ENCODE results near the gene ZNF860.

The ZNF860 gene
- total RNA-seq, result 0 to 1.4 (median 0.08) reads per million in 17 experiments

DNA sequence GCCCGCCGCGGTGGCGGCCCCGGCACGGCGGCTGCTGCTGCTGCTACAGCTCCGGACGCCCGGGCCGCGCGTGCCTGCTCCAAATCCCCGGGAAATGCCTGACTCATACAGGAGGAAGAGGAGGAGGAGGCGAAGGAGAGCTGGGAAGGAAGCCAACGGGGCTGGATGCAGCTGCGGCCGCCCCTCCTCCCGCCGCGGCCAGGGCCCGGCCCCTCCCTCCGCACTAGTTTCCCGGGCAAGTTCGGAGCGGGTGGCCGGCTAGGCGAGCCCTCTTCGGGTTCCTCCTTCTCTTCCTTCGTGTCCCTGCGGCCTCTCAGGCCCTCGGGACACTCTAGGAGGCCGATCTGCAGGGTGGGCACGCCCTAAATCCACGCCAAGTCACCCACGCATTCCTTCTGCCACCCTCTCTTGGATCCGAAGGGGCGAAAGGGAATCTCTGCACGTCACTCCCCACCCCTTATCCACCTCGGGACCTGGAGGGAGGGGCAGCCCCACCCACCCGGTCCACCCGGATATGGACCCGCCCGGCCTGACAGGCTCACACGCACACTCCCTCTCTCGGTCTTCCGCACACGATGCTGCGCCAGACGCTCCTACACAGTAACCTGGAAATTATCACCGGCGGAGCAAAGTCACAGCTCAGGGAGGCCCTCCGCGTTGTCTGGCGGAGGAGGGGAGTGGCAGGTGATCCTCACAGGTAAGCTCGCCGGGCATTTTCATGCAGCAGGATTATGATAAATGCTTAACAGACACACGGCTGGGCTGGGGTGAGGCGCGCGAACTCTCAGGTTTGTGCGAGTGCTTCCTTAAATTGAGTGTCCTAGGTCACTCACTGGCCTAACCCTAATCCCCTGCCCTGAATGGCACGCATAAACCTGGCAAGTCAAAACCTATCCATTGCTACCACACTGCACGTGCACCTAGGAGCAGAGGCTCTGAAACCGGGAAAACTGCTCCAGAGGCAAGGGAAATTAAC lies at the start of gene ZNF860, which contains the start of gene OSBPL10:
Gene ZNF860, plus strand, starts transcription at position 545 of the 976 bp plus-strand sequence. CDS start 7,330 bp downstream, outside the sequence.
Gene OSBPL10, minus strand, starts transcription at position 57 of the 976 bp plus-strand sequence. CDS start 83 bp downstream, outside the sequence.
- peak; percentile 58 to 82 (median 65) for DNase-seq

DNA sequence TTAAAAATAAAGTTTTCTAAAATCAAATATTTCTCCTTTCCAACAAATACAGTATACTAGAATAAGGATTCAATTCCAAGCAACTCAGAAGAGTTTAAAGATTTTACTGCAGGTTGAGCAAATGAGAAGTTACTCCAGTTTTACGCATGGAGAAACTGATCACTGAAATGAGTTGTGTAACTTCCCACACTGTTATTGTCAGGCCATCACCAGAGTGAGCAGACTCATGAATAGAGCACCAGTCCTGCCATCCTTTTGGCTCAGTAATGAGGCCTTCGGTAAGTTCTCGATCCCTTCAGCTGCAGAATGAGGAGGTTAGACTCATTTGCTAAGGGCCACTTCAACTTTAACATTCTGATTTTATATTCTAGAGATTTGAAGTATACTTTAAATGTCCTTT lies 48.6 kb upstream of the ZNF860 start:
- no peak for DNase-seq

DNA sequence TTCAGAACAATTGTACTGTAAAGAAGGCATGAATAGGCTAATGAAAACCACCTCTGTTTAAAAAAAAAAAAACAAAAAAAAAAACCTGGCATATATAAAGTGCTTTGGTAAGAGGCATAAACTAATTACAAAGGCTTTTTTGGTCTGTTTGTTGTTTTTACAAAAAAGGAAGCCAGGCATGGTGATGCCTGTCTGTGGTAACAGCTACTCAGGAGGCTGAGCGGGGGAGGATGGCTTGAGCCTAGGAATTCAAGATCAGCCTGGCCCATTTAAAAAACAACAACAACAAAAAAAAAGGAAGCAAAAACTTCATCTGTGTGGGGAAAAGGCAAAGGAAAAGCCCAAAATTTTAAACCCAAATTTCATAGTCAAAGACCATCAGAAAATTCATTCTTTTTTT lies 47.5 kb upstream of the ZNF860 start:
- DNase-seq, result peak; percentile 4 to 69 (median 44)

DNA sequence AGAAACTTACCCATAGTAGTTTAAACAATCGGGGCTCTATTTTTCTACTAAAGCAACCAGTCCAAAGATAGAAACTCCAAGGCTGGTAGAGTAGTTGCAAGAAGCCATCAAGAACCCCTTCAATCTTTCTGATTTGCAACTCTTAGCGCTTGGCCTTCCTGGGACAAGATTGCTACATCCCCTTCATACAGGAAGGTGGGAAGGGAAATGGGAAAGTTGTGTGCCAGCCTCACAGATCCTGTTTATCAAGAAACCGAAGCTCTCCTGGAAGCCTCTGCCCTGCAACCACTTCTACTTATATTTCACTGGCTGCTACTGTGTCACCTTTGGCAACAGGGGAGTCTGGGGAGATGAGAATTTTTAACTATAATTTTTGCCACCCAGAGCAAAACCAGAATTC lies 46.7 kb upstream of the ZNF860 start:
- DNase-seq, result no peak

DNA sequence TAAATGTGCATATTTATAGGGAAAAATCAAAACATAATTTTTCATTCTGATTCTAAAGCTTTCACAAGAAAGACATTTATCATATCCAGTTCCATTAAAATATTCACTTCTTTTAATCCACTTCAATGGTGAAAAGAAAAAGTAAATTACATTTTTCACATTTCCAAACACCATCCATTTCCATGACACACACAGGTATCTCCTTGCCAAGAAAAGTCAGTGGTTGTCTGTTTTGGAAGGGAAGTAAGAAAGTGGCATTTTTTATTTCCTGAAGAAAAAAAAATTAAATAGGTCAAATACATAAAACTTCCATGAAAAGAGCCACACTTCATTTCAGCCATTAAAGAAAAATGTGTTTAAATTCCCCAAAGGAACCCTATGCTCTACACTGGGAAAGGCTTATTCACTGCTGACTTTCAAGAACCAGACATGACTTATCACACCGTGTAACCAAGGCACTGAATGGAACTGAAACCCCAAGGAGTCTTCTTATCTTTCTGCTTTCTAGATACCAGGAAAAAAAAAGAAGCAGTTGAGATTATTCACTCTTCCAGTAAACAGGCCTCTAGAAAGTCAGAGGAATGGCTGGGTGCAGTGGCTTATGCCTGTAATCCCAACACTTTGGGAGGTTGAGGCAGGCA lies 45.0 kb upstream of the ZNF860 start:
- no peak for DNase-seq

DNA sequence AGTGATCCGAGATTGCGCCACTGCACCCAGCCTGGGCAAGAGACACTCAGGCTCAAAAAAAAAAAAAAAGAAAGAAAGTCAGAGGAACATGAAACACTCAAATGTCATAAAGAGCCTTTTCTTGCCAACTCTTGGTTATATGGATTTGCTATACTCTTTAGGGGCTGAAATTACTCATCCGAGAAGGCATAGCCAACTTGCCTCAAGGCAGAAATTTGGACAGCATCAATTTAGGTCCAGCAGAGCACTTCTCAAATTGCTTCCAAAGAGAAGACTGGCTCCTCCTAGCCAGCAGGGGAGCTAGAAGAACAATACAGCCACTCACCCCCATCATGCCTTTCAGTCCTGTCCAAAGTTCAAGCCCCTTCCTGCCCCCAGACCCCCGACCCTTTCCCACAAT lies 44.3 kb upstream of the ZNF860 start:
- no peak for DNase-seq

DNA sequence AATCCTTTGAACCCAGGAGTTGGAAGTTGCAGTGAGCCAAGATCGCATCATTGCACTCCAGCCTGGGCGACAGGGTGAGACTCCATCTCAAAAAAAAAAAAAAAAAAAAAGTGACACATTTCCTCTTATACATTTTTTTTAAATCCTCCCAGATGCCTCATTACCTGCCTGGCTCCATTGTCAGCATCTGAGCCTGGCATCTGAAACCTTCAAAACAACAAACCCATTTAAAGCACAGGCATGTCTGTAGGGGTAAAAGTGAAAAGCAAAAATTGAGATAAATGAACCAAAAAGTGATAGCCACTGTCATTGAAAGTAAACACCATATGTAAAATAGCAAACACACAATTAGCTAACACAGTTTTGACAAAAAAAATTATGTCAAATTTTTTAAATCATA lies 39.1 kb upstream of the ZNF860 start:
- DNase-seq, result no peak

DNA sequence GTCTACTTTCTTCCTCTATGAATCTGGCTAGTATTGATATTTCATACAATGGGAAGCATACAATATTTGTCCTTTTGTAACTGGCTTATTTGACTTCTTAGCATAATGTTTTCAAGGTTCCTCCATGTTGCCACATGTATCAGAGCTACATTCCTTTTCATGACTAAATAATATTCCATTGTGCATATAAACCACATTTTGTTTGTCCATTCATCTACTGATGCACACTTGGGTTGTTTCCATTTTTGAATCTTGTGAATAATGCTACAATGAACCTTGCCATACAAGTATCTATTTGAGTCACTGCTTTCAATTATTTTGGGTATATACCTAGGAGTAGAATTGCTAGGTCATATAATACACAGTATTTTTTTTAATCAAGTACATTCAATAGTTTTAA lies 38.5 kb upstream of the ZNF860 start:
- no peak for DNase-seq

DNA sequence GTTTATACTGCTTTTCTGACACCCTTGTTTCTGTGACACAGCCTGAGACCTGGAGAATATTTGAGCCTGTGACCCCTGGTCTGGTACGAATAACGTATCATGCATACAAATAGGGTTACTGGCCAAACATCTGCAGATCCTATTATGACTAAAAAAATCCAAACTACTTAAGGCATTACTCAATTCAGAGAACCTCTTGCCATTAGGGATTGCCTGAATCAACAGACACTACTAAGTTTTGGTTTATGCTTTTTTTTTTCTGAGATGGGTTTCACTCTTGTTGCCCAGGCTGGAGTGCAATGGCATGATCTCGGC lies 35.9 kb upstream of the ZNF860 start:
- DNase-seq, result no peak

DNA sequence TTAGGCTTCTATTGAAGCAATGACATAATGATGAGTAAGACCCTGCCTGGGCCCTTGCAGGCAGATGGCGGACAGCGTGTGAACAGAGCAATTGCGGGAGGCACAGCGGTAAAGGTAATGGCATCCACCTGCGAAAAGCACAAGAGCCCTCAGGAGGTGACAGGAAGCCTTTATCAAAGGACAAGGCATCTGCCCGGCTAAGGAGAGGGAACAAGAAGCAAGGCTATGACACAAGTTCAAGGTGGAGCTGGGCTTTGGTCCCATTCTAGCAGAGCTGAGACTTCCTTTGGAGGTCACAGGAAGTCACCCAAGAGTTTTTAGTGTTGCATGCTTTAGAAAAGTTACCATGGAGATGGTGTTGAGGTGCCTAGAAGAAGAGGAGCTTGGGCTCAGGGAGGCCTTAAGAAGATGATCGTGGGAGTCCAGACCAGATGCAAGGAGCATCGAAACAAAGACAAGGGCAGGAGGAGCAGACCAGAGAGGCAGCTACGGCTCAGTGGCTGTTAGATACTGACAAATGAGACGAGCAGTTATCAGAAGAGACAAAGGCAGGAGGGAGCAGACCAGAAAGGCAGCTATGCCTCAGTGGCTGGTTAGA lies 35.0 kb upstream of the ZNF860 start:
- no peak for DNase-seq

DNA sequence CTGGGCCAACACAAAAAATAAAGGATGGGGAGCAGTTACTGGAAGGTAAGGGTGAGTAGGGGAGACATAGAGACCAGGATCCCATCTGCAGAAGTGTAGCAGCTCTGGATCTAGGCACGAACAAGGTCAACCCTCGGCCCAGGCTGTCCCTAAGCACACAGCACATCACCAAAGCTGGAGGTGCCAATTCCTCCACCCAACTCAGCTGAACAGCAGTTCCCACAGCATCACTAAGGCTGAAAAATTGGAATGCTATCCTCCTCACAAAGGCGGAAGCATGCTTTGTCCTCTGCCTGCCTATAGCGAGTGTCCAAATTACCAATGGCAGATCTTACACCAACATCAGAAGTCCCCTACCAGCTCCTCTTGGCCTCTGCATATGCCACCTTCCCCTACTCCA lies 34.4 kb upstream of the ZNF860 start:
- DNase-seq, result no peak

DNA sequence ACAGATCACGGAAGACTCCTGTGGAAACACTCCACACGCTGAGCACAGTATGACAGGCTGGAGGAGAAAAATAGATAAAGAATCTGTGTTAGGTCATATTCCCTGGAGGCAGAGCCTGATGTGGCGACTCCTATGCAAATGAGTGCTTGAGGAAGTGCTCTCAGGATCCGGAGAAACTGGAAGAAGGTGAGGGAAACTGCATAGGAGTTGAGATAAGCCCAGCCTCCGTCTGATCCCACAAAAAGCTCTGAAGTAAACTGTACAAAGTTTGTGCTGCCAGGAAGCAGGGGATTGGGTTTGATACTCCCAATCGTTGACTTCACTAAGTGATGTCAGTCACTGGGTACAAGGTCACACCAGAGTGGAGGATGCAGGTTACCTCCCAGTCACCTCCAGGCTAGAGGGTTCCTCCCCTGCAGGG lies 33.9 kb upstream of the ZNF860 start:
- DNase-seq, result no peak

DNA sequence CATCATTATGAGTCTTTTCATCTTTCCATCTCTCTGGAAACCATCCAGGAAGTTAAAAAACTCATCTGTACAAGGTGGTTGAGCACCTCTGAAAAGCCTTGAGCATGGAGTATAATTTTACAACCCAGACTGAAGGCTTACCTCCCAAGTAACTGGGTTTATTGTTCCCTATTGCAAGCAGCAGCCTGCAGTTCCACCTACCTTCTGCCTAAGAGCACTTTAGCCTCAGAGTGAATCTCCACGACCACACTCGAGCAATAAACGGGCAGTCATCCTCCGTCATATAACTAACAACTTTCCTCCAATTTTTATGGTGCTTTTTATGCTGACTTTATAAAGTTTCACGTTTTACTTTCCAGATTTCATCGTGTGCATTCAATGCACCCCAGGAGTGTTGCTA lies 33.3 kb upstream of the ZNF860 start:
- DNase-seq, result no peak

DNA sequence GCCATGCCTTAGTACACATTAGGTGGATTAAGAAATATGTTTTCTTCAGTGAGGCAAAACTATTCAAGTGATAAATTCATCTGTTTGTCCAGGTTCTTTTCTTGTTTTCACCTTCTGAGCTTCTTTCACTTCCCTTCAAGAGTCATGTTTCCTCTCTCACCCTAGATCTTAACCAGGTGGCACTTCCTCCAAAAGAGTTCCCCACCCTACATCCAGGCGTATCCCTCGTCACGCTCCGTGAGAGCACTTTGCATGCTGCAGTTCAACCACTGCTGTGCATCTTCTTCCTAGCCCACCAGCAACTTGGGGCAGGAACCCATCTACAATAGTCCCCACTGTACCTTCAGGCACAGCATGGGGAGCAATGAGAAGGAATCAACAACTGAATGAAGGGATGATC lies 29.3 kb upstream of the ZNF860 start:
- DNase-seq, result no peak

DNA sequence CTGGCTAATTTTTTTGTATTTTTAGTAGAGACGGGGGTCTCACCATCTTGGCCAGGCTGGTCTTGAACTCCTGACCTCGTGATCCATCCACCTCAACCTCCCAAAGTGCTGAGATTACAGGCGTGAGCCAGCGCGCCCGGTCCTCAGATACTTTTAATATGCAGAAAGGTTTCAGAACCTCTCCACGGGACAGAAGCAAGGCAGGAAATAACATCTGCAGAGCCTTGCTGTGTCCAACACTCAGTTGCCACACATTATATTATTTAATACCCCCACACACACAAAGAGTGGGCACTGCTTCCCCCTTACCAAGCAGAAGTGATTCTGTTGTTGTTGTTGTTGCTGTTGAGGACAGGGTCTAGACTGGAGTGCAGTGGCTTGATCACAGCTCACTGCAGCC lies 28.5 kb upstream of the ZNF860 start:
- DNase-seq, result no peak

DNA sequence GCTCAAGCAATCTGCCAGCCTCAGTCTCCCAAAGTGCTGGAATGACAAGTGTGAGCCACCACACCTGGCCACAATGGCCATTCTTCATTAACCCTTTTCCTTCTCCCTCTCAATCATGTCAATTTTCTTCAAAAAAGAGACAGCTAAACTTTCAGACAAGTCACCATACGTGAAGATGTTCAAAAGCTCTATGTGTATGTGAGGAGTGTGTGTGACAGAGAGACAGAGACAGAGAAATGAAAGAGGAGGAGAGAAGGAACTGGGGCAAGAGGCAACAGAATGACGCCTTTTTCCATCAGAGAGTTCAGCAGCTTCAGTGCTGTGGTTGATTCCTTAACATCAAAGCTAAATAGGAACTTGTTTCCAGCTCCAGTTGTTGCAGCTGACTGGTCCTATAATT lies 27.9 kb upstream of the ZNF860 start:
- no peak for DNase-seq

DNA sequence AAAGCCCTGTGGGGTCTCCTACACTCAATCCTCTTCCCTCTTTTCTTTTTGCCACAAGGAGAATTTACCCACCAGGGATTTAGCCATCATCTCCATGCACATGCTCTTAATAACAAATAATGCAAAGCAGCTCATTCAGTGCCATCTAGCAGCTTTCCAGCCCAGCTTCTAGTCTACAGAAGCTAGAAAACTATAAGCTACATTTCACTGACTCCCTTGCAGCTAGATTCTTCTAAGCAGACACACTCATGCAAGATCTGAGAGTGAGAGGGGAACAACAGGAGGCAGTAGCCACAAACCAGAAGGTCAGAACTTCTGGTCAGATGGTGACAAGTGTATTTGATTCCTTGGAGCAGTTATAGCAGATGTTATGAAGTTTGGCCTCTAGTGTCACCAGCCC lies 26.0 kb upstream of the ZNF860 start:
- DNase-seq, result no peak

DNA sequence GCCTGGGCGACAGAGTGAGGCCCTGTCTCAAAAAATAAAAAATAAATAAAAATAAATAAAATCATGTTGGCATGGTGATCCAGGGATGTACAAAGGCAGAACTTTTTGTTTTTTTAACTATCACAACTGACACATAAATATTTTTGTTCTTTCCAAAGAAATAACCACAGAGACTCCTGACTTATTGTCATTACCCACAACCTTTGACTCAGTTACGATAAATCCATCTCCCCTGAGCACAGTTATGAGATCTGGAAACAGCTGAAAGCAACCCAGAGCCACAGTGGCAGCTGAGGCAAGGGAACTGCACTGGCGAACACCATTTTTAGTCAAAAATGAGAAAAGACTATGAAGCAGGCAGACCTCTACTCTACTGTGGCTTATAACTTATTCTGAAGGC lies 24.4 kb upstream of the ZNF860 start:
- no peak for DNase-seq

DNA sequence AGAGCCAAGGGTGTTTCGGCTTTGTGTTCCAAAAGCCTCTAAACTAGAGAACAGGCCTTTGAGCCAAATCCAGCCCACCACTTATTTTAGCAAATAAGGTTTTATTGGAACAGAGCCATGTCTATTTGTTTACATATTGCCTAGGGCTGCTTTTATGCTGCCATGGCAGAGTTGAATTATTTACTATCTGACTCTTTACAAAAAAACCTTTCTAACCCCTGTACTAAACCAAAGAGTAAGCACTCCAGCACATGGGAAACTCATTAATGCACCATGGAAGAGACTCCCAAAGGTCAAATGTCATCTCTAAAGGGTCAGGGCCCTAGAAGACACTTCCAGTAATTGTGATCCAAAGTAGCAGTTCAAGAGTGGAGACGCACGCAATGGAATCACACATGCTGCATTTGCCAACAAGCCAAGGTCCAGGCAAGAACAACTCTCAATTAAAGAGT lies 22.8 kb upstream of the ZNF860 start:
- no peak for DNase-seq

DNA sequence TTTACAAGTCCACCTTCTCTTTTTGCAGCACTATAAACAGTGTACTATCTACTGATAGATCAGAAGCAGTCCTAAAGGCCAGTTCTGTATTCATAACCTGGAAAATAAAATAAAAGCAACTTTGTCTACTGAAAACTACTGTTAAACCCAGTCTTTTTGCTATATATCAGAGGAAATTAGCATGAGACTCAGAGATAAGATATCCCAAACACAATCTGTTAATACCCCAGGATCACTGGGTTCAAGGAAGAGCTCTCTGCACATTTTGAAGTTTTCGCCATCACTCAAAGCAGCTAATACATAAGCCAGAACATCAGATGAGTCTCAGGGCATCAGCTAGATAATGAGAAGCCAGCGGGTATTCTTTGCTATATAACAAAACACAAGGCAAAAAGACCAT lies 22.3 kb upstream of the ZNF860 start:
- no peak for DNase-seq

DNA sequence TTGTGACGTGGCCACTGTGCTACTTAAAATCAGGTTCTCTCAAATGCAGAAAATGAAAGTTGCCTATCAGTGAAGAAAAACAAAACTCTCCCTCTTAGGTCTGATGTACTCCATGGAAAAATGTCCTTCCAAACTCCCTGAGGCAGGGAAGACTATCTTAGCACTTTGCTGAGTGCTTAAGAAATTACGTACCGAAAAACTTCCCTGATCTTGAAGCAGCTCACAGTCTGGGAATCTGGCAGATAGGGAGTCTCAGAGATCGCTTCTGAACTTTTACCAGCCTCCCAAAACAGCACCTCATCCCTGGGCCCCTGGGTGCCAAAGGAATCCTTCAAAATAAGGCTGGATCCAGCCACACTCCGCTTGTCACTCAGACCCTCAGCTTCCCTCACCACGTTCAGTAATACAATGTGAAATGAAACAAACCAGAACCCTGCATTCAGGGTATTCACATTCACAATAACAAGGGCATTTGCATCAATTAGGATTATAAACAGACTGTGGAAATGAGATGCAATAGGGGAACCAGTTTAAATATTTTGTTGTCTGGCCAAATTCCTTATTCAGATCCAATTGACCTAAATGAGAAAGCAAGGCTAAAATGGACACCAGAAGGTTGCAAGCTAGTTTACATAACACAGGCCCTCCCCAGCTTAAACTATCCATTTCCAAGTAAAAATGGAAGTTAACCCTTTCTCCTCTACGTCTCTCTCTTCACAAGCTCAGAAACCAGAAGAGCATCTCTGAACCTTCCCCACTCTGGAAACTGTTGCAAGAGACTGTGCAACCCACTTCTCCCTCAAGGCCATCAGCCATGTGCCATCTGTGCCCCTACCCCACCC lies 21.4 kb upstream of the ZNF860 start:
- no peak for DNase-seq

DNA sequence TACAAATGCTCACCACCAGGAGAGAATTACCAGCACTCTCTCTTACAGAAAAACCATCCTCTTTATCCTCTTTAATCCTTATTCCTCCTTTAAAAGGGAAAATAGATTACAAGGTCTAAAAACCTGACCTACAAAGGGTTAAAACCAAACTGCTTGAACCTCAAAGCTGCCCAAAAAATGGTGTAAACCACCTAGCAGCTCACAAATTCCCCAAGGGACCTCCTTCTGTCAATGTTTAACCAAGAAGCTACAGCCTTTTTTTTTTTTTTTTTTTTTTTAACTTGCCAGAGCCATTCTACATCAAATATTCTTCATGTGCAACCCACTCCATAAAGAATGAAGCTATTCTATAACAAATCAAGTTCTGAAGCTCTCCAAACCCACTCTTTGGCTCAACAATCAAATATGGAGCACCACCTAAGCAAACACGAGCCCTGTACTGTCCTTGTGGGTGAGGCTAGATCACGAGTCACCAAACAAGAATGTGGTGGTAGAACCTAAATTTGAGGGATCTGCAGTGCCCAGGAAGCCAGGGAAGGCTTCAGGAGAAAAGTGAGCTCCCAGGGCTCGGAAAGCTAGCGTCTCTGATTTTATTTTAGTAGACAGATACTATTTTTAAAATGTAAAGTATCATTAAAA lies 20.6 kb upstream of the ZNF860 start:
- DNase-seq, result no peak

Measured in suppressor macrophage (primary cell).